GM18498 (cell line): ENCODE results near the gene UCK1.
"Not testable (repeated sequence)": the region's sequence is repeated elsewhere in the genome, so short reads cannot be mapped to it uniquely, and the experiment has no call there.

ENCODE experiments used
- ATAC-seq: cut with Tn5 transposase; IDR thresholded peaks from one replicate; pipeline ENCODE4 v1.9.1; 2021; ENCODE audit warnings: mild to moderate bottlenecking, moderate library complexity; ENCODE audit not compliant: unreplicated experiment

UCK1 gene

GRCh38 chr9:131554843-131555351 lies 23.8 kb upstream of the UCK1 start:
- no peak for ATAC-seq

DNA sequence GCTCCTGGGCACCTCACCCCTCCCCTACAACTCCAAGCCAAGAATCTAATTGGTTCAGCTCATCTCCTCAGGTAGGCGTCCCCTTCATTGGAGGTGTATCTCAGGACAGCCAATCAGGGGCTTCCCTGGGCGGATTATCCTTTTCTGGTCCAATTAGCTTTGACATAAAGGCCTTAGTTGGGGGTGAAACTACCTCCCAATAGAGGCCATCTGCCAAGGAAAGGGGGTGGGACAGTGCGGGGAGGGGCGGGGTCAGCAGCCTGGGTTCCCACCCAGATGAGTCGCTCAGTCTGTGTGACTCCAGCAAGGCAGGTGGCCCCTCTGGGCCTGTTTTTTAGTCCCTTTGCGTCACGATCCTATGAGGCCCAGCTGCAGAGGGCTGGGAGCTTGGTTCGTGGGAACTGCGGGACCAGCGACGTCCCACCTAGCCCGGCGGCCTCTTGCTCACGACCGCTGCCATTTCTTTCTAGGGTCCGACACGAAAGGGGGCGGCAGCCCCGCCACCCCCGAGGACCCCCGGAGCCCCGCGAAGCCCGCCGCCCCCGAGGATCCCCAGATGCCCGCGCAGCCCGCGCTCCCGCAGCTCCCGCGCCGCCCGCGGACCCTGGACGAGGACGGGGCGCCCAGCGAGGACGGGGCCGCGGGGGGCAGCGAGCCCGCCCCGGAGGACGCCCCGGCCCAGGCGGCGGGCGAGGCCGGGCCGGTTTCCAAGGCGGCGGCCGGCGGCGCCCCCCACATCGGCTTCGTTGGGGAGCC lies 23.2 kb upstream of the UCK1 start:
- no peak for ATAC-seq

GRCh38 chr9:131552030-131552429 lies 21.0 kb upstream of the UCK1 start:
- no peak for ATAC-seq

DNA sequence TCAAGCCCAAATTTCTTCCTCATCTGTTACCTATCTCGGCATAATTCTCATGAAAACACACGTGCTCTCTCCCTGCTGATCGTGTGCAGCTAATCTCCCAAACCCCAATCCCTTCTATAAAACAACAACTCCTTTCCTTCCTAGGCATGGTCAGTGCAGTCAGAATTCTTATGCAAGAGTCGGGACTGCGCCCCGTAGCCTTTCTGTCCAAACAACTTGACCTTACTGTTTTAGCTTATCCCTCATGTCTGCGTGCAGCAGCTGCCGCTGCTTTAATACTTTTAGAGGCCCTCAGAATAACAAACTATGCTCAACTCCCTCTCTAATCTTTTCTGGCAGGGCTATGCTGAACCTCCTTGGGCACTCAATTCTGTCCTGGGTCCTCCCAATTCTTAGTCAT lies 19.4 kb upstream of the UCK1 start:
- ATAC-seq: not testable (repeated sequence)

- not testable (repeated sequence) for ATAC-seq
These were observed 18.1 kb upstream of the UCK1 start for GRCh38 chr9:131549186-131549585.

DNA sequence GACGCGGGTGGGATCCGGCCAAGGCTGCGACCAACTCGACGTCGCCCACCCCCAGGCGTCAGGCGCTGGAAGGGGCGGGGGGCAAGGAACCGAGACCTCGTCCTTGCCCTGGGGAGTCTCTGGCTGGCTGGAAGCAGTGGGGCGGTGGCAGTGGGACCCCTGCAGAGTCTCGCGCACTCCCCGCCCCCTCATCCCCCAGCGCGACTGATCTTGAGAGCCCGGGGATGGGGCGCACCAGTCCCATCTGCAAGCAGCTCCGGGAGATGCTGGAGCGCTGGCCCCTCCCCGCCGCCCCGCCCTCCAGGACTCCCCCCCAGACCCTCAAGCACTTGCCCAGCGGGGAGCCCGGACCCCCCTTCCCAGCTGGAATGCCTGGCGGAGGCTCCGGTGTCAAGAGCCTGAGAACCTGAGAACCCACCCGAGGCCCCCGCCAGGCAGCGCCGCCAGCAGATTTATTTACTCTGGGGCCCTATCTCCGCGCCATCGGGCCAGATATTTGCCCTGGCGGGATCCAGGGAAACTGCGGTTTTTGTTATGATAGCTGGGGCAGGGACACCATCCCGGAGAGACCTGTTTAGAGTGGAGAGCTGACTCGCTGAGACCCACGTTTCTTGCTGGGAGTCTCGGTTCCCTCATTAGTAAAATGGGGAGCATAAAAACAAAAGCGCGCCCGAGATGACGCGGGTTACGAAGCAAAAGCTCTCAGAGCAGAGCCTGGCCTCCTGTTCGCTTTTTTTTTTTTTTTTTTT lies 15.4 kb upstream of the UCK1 start:
- no peak for ATAC-seq

DNA sequence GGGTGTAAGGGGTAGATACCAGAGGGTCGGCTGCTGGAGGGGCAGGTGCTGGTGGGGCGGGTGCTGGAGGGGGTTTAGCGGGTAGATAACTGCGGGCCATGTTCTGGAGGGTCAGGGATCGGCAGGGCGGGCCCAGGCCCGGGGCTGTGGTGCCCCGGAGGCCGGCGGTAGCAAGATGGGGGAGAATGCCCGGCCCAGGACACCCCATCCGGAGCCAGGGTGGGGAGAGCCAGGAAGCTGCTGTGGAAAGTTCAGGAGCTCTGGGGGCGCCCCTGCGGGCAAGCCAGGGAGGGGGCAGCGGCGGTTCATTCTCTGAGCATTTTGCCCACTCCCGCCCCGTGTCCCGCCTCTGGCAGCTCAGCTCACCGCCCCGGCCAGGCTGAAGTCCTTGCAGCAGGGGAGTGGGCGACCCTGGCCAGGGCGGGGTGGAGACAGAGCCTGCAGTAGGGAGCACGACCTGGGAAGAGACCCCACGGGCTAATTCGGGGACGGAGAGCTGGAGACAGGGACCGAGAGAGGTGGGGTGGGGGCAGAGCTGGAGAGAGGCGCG lies 14.8 kb upstream of the UCK1 start:
- no peak for ATAC-seq

- ATAC-seq: no peak
These were observed 14.1 kb upstream of the UCK1 start, which contains the start of gene PRRT1B for GRCh38 chr9:131545003-131545785. TSS of gene PRRT1B (plus strand) at chr9:131545523. CDS start at chr9:131545616, 93 bp downstream.

DNA sequence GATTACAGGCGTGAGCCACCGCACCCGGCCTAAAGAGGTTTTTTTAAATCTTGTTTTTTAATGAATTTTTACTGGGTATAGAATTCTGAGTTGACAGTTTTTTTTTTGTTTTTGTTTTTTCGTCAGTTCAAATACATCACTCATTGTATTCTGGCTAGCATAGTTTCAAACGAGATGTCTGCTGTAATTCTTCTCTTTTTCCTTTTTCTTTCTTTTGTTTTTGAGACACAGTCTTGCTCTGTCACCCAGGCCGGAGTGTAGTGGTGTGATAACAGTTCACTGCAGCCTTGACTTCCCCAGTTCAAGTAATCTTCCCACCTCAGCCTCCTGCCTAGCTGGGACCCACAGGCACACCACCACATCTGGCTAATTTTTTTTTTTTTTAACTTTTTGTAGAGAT lies 12.1 kb upstream of the UCK1 start:
- no peak for ATAC-seq

- no peak for ATAC-seq
These were observed 8.3 kb upstream of the UCK1 start for GRCh38 chr9:131539223-131539923.

GRCh38 chr9:131537946-131538345 lies 6.9 kb upstream of the UCK1 start:
- no peak for ATAC-seq

DNA sequence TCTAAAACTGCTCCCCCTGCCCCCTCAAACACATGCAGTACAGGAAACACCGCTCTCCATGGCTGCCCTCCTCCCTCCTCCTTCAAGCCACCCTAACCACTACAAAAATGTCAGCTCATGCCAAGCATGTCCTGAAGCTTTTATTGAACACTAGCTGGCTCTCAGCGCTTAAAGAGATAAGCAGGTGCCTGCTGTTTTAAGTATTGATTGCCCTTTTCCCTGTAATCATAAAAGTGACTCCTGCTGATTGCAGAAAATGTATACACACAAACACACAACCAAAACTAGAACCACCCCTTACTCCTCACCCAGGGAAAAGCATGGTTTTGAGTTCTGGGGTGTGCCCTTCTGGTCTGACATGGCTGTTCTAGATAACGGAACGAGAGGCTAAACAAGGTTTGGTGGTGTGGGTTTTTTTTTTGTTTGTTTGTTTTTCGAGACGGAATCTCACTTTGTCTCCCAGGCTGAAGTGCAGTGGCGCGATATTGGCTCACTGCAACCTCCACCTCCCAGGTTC lies 3.7 kb upstream of the UCK1 start:
- ATAC-seq: no peak

- peak; percentile 35 for ATAC-seq
These were observed 530 bp downstream of the UCK1 start for GRCh38 chr9:131530546-131530919.

- ATAC-seq: no peak
These were observed 1.2 kb downstream of the UCK1 start for GRCh38 chr9:131529597-131530545.

- no peak for ATAC-seq
These were observed 2.1 kb downstream of the UCK1 start for GRCh38 chr9:131528886-131529505.

GRCh38 chr9:131528186-131528585 lies 2.9 kb downstream of the UCK1 start:
- no peak for ATAC-seq

- no peak for ATAC-seq
These were observed 5.2 kb downstream of the UCK1 start for GRCh38 chr9:131525643-131526565.
